Measurements from ENCODE around the gene FARP1.

The FARP1 gene

DNA sequence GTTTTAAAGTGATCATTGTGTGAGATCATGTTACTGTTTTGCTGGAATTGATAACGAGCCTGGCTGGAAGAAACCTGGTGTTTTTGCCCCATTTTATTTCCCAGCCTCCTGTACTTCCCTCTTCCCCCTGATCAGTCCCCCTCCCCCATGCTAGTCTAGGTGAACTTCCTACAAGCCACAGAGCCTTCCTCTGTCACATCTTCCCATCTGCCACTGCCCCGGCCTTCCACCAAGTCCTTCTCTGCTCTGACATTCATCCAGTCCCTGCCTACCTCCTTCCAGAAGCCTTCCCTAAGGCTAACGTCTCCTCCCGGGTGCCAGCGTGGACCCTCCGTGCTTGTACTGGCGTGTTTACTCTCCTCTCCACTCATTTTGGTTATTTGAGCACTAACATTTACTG lies 14.3 kb downstream of the FARP1 start:
- TF ChIP-seq, protein P1, sequence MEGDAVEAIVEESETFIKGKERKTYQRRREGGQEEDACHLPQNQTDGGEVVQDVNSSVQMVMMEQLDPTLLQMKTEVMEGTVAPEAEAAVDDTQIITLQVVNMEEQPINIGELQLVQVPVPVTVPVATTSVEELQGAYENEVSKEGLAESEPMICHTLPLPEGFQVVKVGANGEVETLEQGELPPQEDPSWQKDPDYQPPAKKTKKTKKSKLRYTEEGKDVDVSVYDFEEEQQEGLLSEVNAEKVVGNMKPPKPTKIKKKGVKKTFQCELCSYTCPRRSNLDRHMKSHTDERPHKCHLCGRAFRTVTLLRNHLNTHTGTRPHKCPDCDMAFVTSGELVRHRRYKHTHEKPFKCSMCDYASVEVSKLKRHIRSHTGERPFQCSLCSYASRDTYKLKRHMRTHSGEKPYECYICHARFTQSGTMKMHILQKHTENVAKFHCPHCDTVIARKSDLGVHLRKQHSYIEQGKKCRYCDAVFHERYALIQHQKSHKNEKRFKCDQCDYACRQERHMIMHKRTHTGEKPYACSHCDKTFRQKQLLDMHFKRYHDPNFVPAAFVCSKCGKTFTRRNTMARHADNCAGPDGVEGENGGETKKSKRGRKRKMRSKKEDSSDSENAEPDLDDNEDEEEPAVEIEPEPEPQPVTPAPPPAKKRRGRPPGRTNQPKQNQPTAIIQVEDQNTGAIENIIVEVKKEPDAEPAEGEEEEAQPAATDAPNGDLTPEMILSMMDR (IDR thresholded peaks at IDR 0.05; ENCODE audit: low read length, missing control alignments): no peak
- DNase-seq (ENCODE audit: low read depth): no peak
- no peak overlapping the region for H3K4me3 ChIP-seq (replicated peaks; ENCODE audit: low read depth, low read length)

DNA sequence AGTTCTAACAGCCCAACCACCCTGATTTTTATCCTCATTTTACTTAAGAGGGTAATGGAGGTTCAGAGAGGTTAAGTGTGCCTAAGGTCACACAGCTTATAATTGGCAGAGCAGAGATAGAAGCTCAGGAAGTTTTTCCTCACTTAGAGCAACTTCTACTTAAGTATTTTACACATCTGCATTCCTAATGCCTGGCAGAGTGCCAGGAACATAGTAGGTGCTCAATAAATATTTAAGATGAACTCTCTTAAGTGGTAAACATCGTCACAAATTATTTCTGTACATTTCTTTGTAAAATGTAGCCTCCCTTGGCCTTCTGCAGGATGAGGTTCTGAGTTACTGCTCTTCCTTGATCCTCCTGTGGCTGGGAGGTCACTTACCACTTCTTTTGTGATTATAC lies 14.7 kb downstream of the FARP1 start:
- H3K4me3 ChIP-seq (replicated peaks; ENCODE audit: low read depth, low read length): no peak overlapping the region
- TF ChIP-seq, protein P1 (IDR thresholded peaks at IDR 0.05; ENCODE audit: low read length, missing control alignments): no peak
- DNase-seq (ENCODE audit: low read depth): no peak

DNA sequence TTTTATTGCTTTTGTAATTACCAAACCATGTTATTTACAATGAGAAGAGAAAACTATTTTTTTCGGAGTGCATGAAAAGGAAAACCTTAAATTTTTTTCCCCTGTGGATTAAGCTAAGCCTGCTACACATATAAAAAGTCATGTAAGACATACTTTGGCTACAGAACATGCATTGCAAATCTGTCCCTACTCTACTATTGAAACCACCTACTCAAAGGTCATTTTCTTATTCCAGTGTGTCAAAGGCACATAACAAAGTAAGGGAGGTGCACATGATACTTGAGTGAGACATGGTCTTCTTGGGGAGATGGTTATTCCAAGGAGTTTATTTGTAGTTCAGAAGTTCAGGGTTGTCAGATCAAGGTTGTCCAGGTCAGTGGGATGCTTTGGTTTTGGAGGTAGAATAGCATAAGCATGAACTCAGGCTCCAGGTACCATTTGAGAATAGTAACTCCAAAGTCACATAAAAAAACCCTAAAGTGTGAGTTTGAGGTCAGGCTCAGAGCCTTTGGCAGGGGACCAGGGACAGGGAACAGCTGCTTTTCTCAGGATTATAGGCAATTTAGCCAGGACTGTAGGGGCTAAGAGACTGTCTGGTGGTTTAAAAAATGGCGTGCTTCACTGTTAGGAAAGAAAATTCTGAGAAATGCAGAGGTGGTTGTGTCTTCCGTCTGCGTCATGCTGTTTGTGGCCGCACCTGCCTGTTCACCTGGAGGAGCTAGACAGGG lies 15.4 kb downstream of the FARP1 start:
- H3K4me3 ChIP-seq (replicated peaks; ENCODE audit: low read depth, low read length): no peak overlapping the region
- no peak for DNase-seq (ENCODE audit: low read depth)
- TF ChIP-seq, protein P1 (IDR thresholded peaks at IDR 0.05; ENCODE audit: low read length, missing control alignments): no peak

DNA sequence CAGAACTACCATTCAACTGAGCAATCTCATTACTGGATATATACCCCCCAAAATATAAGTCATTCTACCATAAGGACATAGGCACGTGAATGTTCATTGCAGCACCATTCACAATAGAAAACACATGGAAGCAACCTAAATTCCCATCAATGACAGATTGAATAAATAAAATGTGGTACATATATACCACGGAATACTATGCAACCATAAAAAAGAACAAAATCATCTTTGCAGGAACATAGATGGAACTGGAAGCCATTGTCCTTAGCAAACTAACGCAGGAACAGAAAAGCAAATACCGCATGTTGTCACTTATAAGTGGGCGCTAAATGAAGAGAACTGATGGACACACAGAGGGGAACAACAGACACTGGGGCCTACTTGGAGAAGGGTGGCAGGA lies 20.0 kb downstream of the FARP1 start:
- H3K4me3 ChIP-seq (replicated peaks; ENCODE audit: low read depth, low read length): no peak overlapping the region
- TF ChIP-seq, protein P1 (IDR thresholded peaks at IDR 0.05; ENCODE audit: low read length, missing control alignments): no peak
- DNase-seq (ENCODE audit: low read depth): no peak

DNA sequence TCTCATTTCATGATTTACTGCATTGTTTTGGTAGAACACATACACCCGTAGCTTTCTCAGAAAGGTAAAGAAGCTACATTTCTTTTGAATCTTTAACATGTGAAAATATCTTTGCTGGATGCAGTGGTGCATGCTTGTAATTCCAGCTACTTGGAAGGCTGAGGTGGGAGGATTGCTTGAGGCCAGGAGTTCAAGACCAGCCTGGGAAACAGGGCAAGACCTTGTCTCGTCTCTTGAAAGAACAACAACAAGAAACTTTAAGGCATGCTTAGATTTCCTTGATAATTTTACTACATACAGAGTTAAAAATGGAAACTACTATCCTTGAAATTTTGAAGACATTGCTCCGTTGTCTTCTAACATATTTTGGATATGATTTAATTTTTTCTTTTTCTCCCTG lies 26.4 kb downstream of the FARP1 start:
- H3K4me3 ChIP-seq (replicated peaks; ENCODE audit: low read depth, low read length): no peak overlapping the region
- TF ChIP-seq, protein P1 (IDR thresholded peaks at IDR 0.05; ENCODE audit: low read length, missing control alignments): no peak
- DNase-seq (ENCODE audit: low read depth): no peak

DNA sequence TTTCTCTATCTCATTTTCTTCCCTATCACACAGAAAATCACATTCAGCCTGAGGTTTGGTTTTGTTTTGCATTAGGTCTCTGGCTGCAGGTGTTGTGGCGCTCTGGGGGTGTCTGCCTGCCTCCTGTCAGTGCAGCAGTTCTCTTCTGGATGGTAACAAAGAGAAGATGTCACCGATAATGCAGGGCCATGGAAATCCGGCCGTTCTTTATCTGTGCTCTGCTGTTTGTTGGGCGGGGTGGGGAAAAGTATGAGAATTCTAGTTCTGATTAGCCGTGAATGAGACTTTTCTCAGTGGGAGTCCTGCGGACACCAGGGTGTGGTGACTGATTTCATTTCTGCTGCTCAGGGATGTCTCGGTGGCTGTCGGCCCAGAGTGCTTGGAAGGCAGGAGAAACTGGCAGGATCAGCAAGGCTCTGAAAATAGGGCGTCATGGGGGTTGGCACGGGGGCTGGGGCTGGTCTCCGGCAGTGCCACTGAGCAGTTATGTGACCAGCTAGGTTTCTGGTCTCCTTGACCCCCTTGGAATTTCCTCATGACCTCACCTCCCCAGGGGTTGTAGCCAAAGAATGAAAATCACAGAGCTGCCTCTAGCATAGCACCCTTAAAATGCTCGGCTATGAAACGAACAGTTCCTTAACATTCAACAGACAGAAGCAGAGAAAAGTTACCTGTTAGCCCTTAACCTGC lies 29.2 kb downstream of the FARP1 start:
- TF ChIP-seq, protein P1 (IDR thresholded peaks at IDR 0.05; ENCODE audit: low read length, missing control alignments): no peak
- peak; percentile 33 for DNase-seq (ENCODE audit: low read depth)
- H3K4me3 ChIP-seq (replicated peaks; ENCODE audit: low read depth, low read length): peak overlapping the region; percentile 11
